H1 (cell line): ENCODE measurements around the gene NANOS3. TPM values are rescaled to one million over a fixed set of nuclear protein-coding genes. Genes with fewer than 3 reads are reported as not detected.
A peak's percentile ranks its signal among the peaks of the same experiment; 100 is the strongest.

Experiments used
- CTCF ChIA-PET: fragments of 300-600 bp; sonication (Branson Sonifier 250); formaldehyde crosslinking; loops from one replicate; lab custom pipeline; 2021; ENCODE audit not compliant: partially characterized antibody; lab: Charles Lee
- POLR2A ChIA-PET: fragments of 300-600 bp; sonication (Branson Sonifier 250); formaldehyde crosslinking; loops from one replicate; lab custom pipeline; 2021; ENCODE audit warnings: inconsistent platforms; ENCODE audit not compliant: partially characterized antibody; lab: Charles Lee
- DNase-seq, 2 experiments: peaks; one replicate each; pipeline versions ENCODE4 v3.0.0 to v3.0.0-alpha.2; 2010 to 2022; ENCODE audit warnings: low spot score in 2 of 2, low read depth in 1 of 2, mixed read lengths in 1 of 2
- FAIRE-seq: peaks from 2 replicates; lab custom pipeline; 2011; peaks lifted over from hg19 to GRCh38; lab: Jason Lieb, UNC
- H2AFZ ChIP-seq: 2 replicates; pipeline ENCODE4 v1.8.1; 2012; ENCODE audit warnings: low read length, inconsistent platforms
- H2AK5ac ChIP-seq: 2 replicates; pipeline ENCODE4 v1.6.1; 2013; ENCODE audit warnings: low read depth, low read length
- H2BK120ac ChIP-seq: replicated peaks from 2 replicates; pipeline ENCODE3; 2013; ENCODE audit warnings: low read depth, low read length, inconsistent platforms
- H2BK12ac ChIP-seq: 2 replicates; pipeline ENCODE4 v1.6.1; 2013; ENCODE audit warnings: low read depth, low read length
- H2BK15ac ChIP-seq: 2 replicates; pipeline ENCODE4 v1.6.1; 2013; ENCODE audit warnings: low read length
- H2BK20ac ChIP-seq: 2 replicates; pipeline ENCODE4 v1.6.1; 2013; ENCODE audit warnings: low read length
- H2BK5ac ChIP-seq: 2 replicates; pipeline ENCODE4 v1.6.1; 2013; ENCODE audit warnings: low read depth, low read length
- H3K14ac ChIP-seq: 2 replicates; pipeline ENCODE4 v1.6.1; 2013; ENCODE audit warnings: inconsistent platforms; ENCODE audit not compliant: insufficient read length
- H3K18ac ChIP-seq: 2 replicates; pipeline ENCODE4 v1.6.1; 2013; ENCODE audit warnings: low read length; ENCODE audit errors: extremely low read depth
- H3K23ac ChIP-seq: 2 replicates; pipeline ENCODE4 v1.6.1; 2013; ENCODE audit warnings: inconsistent platforms; ENCODE audit not compliant: insufficient read length
- H3K23me2 ChIP-seq: 2 replicates; pipeline ENCODE4 v1.6.1; 2013; ENCODE audit warnings: low read depth, low read length
- H3K27ac ChIP-seq: 2 replicates; pipeline ENCODE4 v1.6.1; 2011; ENCODE audit warnings: low read depth, low read length, inconsistent platforms
- H3K27me3 ChIP-seq, 4 experiments: replicated peaks in 1 of 4; 1 replicate in 1 of 4; 2 replicates in 3 of 4; pipeline versions ENCODE4 v1.6.1 to v1.8.1; 2011 to 2013; ENCODE audit warnings: low read length in 3 of 4, mild to moderate bottlenecking in 3 of 4, inconsistent platforms in 2 of 4, mixed read lengths in 2 of 4, moderate library complexity in 1 of 4; ENCODE audit not compliant: control insufficient read depth in 3 of 4, insufficient read depth in 3 of 4; ENCODE audit errors: extremely low read depth in 1 of 4
- H3K36me3 ChIP-seq, 4 experiments: 2 replicates each; pipeline versions ENCODE4 v1.6.1 to v1.8.1; 2011 to 2013; ENCODE audit warnings: mild to moderate bottlenecking in 4 of 4, low read length in 3 of 4, moderate library complexity in 2 of 4, control low read depth in 1 of 4, inconsistent platforms in 1 of 4; ENCODE audit not compliant: insufficient read depth in 4 of 4, control insufficient read depth in 2 of 4
- H3K4ac ChIP-seq: replicated peaks from 2 replicates; pipeline ENCODE3; 2013; ENCODE audit warnings: low read length, low read depth, mixed read lengths, inconsistent platforms; ENCODE audit not compliant: insufficient read length
- H3K4me1 ChIP-seq, 4 experiments: replicated peaks in 1 of 4; 1 replicate in 1 of 4; 2 replicates in 3 of 4; pipeline versions ENCODE4 v1.6.1 to v1.8.1; 2011 to 2013; ENCODE audit warnings: low read length in 3 of 4, inconsistent platforms in 2 of 4, mixed read lengths in 1 of 4; ENCODE audit not compliant: insufficient read depth in 4 of 4, control insufficient read depth in 3 of 4
- H3K4me2 ChIP-seq, 2 experiments: 2 replicates each; pipeline versions ENCODE4 v1.6.1 to v1.8.1; 2011 to 2013; ENCODE audit warnings: low read depth in 2 of 2, low read length in 2 of 2, control low read depth in 1 of 2, inconsistent platforms in 1 of 2, mild to moderate bottlenecking in 1 of 2; ENCODE audit not compliant: insufficient read depth in 1 of 2
- H3K4me3 ChIP-seq, 4 experiments: fragments of 200-600, 300-600 bp in 1 of 4; sonication (generic), shearing (Covaris generic), sonication (Bioruptor Twin) in 1 of 4; 2 replicates each; pipeline versions ENCODE4 v1.5.1 to v1.8.1; 2011 to 2016; ENCODE audit warnings: low read length in 4 of 4, low read depth in 3 of 4, control low read depth in 2 of 4, inconsistent platforms in 2 of 4, mild to moderate bottlenecking in 2 of 4, mixed read lengths in 1 of 4, moderate library complexity in 1 of 4; ENCODE audit not compliant: insufficient read depth in 2 of 4; ENCODE audit errors: extremely low read depth in 1 of 4
- H3K56ac ChIP-seq: replicated peaks from 2 replicates; pipeline ENCODE3; 2013; ENCODE audit warnings: low read depth, mild to moderate bottlenecking, mixed read lengths, low read length, inconsistent platforms; ENCODE audit not compliant: insufficient read length
- H3K79me1 ChIP-seq: 2 replicates; pipeline ENCODE4 v1.6.1; 2013; ENCODE audit warnings: low read depth, low read length, control low read depth
- H3K79me2 ChIP-seq, 2 experiments: 2 replicates each; pipeline versions ENCODE4 v1.6.1 to v1.8.1; 2012 to 2013; ENCODE audit warnings: low read length in 2 of 2, mild to moderate bottlenecking in 2 of 2, inconsistent platforms in 1 of 2; ENCODE audit not compliant: insufficient read depth in 2 of 2, control insufficient read depth in 1 of 2
- H3K9ac ChIP-seq, 4 experiments: replicated peaks in 1 of 4; 1 replicate in 1 of 4; 2 replicates in 3 of 4; pipeline versions ENCODE4 v1.6.1 to v1.8.1; 2011 to 2013; ENCODE audit warnings: low read depth in 3 of 4, low read length in 3 of 4, control low read depth in 2 of 4, mild to moderate bottlenecking in 2 of 4, moderate library complexity in 2 of 4, inconsistent platforms in 1 of 4; ENCODE audit errors: extremely low read depth in 1 of 4
- H3K9me3 ChIP-seq, 2 experiments: 2 replicates each; pipeline versions ENCODE4 v1.6.1 to v1.8.1; 2012 to 2013; ENCODE audit warnings: mild to moderate bottlenecking in 2 of 2, moderate library complexity in 2 of 2, control low read depth in 1 of 2, inconsistent platforms in 1 of 2, low read depth in 1 of 2, low read length in 1 of 2, mixed read lengths in 1 of 2; ENCODE audit not compliant: insufficient read depth in 2 of 2
- H4K20me1 ChIP-seq, 2 experiments: replicated peaks in 1 of 2; 2 replicates each; pipeline versions ENCODE3 to v1.8.1; 2011 to 2013; ENCODE audit warnings: inconsistent platforms in 2 of 2, low read length in 2 of 2, mild to moderate bottlenecking in 1 of 2; ENCODE audit not compliant: insufficient read depth in 2 of 2, control insufficient read depth in 1 of 2
- H4K5ac ChIP-seq: 2 replicates; pipeline ENCODE4 v1.6.1; 2013; ENCODE audit warnings: low read length, low read depth, mixed read lengths, inconsistent platforms; ENCODE audit not compliant: insufficient read length
- H4K8ac ChIP-seq: 2 replicates; pipeline ENCODE4 v1.8.0; 2013; ENCODE audit warnings: mild to moderate bottlenecking, moderate library complexity, low read length, inconsistent platforms; ENCODE audit not compliant: insufficient read depth; ENCODE audit errors: extremely low read depth
- H4K91ac ChIP-seq: replicated peaks from 2 replicates; pipeline ENCODE3; 2013; ENCODE audit warnings: low read length, mixed read lengths, inconsistent platforms; ENCODE audit not compliant: insufficient read length
- BRCA1 ChIP-seq: IDR thresholded peaks from 2 replicates; pipeline ENCODE4 v1.6.1; 2012; ENCODE audit warnings: low read depth, low read length, improper control_type of control experiment
- CEBPB ChIP-seq: IDR thresholded peaks from 2 replicates; pipeline ENCODE4 v1.6.1; 2012; ENCODE audit warnings: low read depth, low read length
- CREB1 ChIP-seq: IDR thresholded peaks from 2 replicates; pipeline ENCODE4 v1.6.1; 2012; ENCODE audit warnings: inconsistent platforms
- POU5F1 ChIP-seq: IDR thresholded peaks from 2 replicates; pipeline ENCODE4 v1.6.1; 2011; ENCODE audit warnings: low read depth, mild to moderate bottlenecking, low read length, moderate library complexity
- RXRA ChIP-seq: IDR thresholded peaks from 2 replicates; pipeline ENCODE4 v1.6.1; 2011; ENCODE audit warnings: low read depth, mild to moderate bottlenecking, low read length, moderate library complexity; ENCODE audit not compliant: insufficient read depth
- SRF ChIP-seq: IDR thresholded peaks from 2 replicates; pipeline ENCODE4 v1.6.1; 2011; ENCODE audit warnings: mild to moderate bottlenecking, low read depth, low read length, moderate library complexity
- TCF12 ChIP-seq: IDR thresholded peaks from 2 replicates; pipeline ENCODE4 v1.6.1; 2011; ENCODE audit warnings: low read depth, mild to moderate bottlenecking, low read length
- WGBS, 2 experiments: shearing (Covaris generic) in 1 of 2; methylation state at CpG; one replicate each; pipeline versions ENCODE4 v1.1.6 to v1.1.7; 2013 to 2015; ENCODE audit warnings: low lambda C conversion rate in 2 of 2, mixed read lengths in 2 of 2, inconsistent platforms in 1 of 2, low coverage in 1 of 2, missing lambda C conversion rate in 1 of 2; ENCODE audit not compliant: insufficient replicate concordance in 2 of 2, insufficient coverage in 1 of 2, insufficient read length in 1 of 2; ENCODE audit errors: extremely low coverage in 1 of 2, missing lambda C conversion rate in 1 of 2; 5-methylcytosine and 5-hydroxymethylcytosine counted together
- polyA plus RNA-seq, 7 experiments: library from polyadenylated mRNA; depleted of rRNA in 3 of 7; stranded (reverse) in 5 of 7; unstranded in 2 of 7; fragments of >200 nt in 5 of 7; fragments of 200-250 nt in 2 of 7; gene quantifications; 1 replicate in 5 of 7; 2 replicates in 1 of 7; 4 replicates in 1 of 7; pipeline versions ENCODE4 v1.2.1 to v1.2.3, GENCODE V29; 2011 to 2013; ENCODE audit warnings: missing spikeins in 2 of 7, mixed read lengths in 2 of 7
- total RNA-seq: library from RNA; stranded (reverse); fragmentation: NEBNext Ultra II Directional; extraction: Animal tissue kit (Norgen Biotek cat#: 25700); gene quantifications from 2 replicates; pipeline ENCODE4 v1.2.1, GENCODE V29; 2021

The NANOS3 gene
- total and polyA plus RNA-seq, 2 of the 8 experiments (the other 6 are each of a cell fraction or from before 2014, with no cell fraction given) = 0.62 TPM; not detected in 1

- no peak overlapping the region for H3K4ac ChIP-seq
- no peak overlapping the region for H2BK20ac ChIP-seq
- TF ChIP-seq CREB1 = no peak
- TF ChIP-seq RXRA = no peak
- no peak for TF ChIP-seq SRF
- TF ChIP-seq POU5F1 = no peak
- no peak for TF ChIP-seq TCF12
- no peak for TF ChIP-seq CEBPB
- no peak for TF ChIP-seq BRCA1
- TF ChIP-seq, all 59 proteins: peak for 0
- Histone ChIP-seq H2AK5ac (peak overlapping the region; percentile 75; the same call in 1 of the 2 replicates), H2BK120ac (no peak overlapping the region), H2BK5ac (no peak overlapping the region), H3K36me3 (no peaks in the 10 kb centered on the region), H3K18ac (no peak overlapping the region), H2AFZ (no peak overlapping the region), H3K9ac (no peak overlapping the region), H3K23ac (no peak overlapping the region), H4K5ac (no peak overlapping the region), H3K14ac (no peak overlapping the region), H3K4me2 (no peak overlapping the region), H4K8ac (no peak overlapping the region), H2BK15ac (peak overlapping the region; percentile 81; the same call in 1 of the 2 replicates), H3K27ac (no peak overlapping the region), H3K79me2 (no peaks in the 10 kb centered on the region), H3K56ac (no peak overlapping the region), H3K79me1 (no peaks in the 10 kb centered on the region), H4K91ac (no peak overlapping the region), H3K9me3 (no peaks in the 10 kb centered on the region), H3K27me3 (no peaks in the 10 kb centered on the region; a peak in 1 of 7 replicates), H3K4me3 (no peak overlapping the region), H4K20me1 (no peaks in the 10 kb centered on the region), H3K23me2 (no peaks in the 10 kb centered on the region), H2BK12ac (0 out of 2 replicates have a peak overlapping the region, but pooled peaks have one; percentile 68), H3K4me1 (peaks cover 0 to 2% (median 2%) of the 10 kb centered on the region in 4 experiments; a peak in 5 of 7 replicates)
- CTCF ChIA-PET = interaction anchor here (0.6 to 1.1 kb wide), 3 partner anchors 16 to 72 kb away, joined by 3 to 4 read pairs (median 3); no protein-coding TSS in a partner anchor
- DNase-seq (no peak), FAIRE-seq (no peak)
- POLR2A ChIA-PET = interaction anchor here (0.6 to 2.5 kb wide), 3 partner anchors 9 to 645 kb away, joined by 3 to 11 read pairs (median 10); partner anchors contain the start of gene ZSWIM4
- 84% methylated on average over 2 of the region's 2 CpGs; no CpG with 5 or more reads in 1 of the 2 experiments for WGBS, 2 experiments
These were observed 20.4 kb upstream of the NANOS3 start for GRCh38 chr19:13856497-13856896.
